IMR-90 (cell line): ENCODE data around the gene OBP2B.

Experiments
- BHLHE40 ChIP-seq: fragments of 150-350 bp; IDR thresholded peaks from 2 replicates; pipeline ENCODE4 v1.6.1; 2016; ENCODE audit warnings: mild to moderate bottlenecking, low read depth, low read length
- MAFK ChIP-seq: IDR thresholded peaks from 2 replicates; pipeline ENCODE4 v1.6.1; 2012; ENCODE audit warnings: low read depth, low read length, improper control_type of control experiment
- POLR2A ChIP-seq: IDR thresholded peaks from 2 replicates; pipeline ENCODE4 v1.6.1; 2012; ENCODE audit warnings: mild to moderate bottlenecking, low read depth, low read length
- RFX5 ChIP-seq: IDR thresholded peaks from 2 replicates; pipeline ENCODE4 v1.8.0; 2012; ENCODE audit warnings: low read depth, mild to moderate bottlenecking, low read length, moderate library complexity
- TF ChIP-seq, protein P1 (sequence below): conservative IDR thresholded peaks from 2 replicates; pipeline ENCODE4 v1.5.1; 2012; ENCODE audit warnings: mild to moderate bottlenecking, low read depth, low read length, improper control_type of control experiment

DNA sequence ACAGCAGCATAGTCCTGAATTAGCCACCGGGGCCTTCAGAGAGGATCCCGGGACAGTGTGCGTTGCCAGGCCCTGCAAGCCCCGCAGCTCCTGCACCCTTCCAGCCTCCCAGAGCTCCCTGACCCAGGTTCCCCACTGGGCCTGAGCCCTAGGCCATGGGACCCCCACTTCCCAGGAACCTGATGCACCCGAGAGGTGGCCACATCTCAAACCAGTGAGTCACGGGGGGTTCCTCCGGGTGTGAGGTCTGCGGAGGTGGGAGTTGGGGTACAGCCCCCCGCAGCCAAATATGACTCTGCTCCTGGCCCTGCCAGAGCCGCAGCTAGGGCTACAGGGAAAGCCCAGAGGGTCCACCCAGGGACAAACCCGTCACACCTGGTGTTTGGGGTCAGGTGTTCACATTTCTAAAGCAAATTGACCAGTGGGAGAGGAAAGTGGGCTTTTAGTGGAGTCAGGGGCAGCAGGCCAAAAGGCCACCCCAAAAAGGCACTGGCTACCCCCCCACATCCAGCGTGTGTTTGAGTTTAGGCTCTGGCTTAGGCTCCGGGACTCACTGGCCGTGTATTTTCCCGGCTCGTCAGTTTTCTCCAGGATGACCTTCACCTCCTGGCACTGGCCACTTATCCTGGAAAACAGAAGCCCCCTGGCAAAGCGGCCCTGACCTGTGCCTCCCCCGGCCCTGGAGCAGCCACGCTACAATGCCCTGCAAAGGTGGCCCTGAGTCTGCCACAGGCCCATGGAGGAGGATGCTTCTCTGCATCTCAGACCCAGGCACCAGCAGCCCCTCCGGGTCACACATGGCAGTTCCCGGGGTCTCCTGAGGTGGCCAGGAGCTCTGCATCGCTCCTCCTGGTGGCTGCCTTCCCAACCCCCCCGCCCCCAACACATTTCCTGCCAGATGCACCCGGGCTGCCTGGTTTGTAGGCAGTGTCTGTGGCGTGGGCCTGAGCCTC, 17.4 kb upstream of the OBP2B start:
- TF ChIP-seq MAFK (no peak), BHLHE40 (no peak), RFX5 (no peak), POLR2A (no peak)
- TF ChIP-seq, protein P1, sequence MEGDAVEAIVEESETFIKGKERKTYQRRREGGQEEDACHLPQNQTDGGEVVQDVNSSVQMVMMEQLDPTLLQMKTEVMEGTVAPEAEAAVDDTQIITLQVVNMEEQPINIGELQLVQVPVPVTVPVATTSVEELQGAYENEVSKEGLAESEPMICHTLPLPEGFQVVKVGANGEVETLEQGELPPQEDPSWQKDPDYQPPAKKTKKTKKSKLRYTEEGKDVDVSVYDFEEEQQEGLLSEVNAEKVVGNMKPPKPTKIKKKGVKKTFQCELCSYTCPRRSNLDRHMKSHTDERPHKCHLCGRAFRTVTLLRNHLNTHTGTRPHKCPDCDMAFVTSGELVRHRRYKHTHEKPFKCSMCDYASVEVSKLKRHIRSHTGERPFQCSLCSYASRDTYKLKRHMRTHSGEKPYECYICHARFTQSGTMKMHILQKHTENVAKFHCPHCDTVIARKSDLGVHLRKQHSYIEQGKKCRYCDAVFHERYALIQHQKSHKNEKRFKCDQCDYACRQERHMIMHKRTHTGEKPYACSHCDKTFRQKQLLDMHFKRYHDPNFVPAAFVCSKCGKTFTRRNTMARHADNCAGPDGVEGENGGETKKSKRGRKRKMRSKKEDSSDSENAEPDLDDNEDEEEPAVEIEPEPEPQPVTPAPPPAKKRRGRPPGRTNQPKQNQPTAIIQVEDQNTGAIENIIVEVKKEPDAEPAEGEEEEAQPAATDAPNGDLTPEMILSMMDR = no peak
